ENCODE results near the gene HCST.

The HCST gene

DNA sequence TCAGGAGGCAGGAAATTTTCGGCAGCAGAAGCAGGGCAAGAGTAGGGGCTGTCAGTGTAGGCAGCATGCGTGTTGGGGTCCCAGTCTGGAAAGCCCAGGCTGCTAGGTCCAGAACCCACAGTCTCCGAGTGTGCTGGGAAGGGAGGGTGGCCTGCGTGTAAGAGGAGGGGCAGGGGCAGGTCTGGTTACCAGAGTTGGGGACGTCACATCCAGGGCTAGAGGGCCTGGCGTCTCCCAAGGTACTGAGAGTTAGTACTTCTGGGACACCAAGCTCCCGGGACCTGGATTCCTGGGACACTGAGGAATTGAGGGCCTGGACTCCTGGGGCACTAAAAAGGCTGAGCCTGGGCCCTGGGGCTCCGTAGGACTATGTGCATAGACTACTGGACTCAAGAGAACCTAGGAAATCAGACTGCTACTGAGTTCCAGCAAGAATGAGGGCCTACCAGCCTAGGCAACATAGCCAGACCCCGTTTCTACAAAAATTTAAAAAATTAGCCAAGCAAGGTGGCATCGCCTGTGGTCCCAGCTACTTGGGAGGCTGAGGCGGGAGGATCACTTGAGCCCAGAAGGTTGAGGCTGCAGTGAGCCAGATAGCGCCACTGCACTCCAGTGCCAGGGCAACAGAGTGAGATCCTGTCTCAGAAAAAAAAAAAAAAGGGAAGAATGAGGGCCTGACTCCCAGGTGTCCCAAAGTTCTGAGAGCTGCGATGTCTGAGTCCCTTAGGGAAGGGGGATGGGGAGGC is 4.5 kb upstream of the HCST start:
- H3K9me3 ChIP-seq (ENCODE audit: control insufficient read depth, insufficient read depth, low read length) = no peaks in the 10 kb centered on the region
- no peak overlapping the region for H3K9ac ChIP-seq (ENCODE audit: low read depth, low read length)
- peaks cover 5% of the 10 kb centered on the region for H3K4me1 ChIP-seq (ENCODE audit: control insufficient read depth, insufficient read depth, low read length)
- peaks cover 3% of the 10 kb centered on the region for H3K27me3 ChIP-seq (ENCODE audit: control insufficient read depth, insufficient read depth, low read length)
- no peak overlapping the region for H3K4me3 ChIP-seq (ENCODE audit: low read depth, low read length)
- H3K36me3 ChIP-seq (ENCODE audit: control insufficient read depth, insufficient read depth, low read length) = peaks cover 27% of the 10 kb centered on the region

DNA sequence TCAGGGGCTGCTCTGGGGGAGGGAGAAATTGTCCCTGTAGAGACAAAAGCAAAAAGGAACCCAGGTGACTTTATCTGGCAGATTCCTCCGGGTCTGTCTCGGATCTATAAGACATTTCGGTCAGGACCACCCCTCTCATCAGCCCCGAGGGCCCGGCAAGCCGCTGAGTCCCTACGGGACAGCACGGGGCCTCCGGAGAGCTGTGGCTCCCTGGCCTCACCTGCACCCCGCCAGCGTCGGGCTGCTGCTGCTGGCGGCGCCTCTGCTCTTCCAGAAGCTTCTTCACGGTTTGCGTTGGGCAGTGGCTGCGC is 3.9 kb upstream of the HCST start:
- peak overlapping the region; percentile 47 for H3K9ac ChIP-seq (ENCODE audit: low read depth, low read length)

DNA sequence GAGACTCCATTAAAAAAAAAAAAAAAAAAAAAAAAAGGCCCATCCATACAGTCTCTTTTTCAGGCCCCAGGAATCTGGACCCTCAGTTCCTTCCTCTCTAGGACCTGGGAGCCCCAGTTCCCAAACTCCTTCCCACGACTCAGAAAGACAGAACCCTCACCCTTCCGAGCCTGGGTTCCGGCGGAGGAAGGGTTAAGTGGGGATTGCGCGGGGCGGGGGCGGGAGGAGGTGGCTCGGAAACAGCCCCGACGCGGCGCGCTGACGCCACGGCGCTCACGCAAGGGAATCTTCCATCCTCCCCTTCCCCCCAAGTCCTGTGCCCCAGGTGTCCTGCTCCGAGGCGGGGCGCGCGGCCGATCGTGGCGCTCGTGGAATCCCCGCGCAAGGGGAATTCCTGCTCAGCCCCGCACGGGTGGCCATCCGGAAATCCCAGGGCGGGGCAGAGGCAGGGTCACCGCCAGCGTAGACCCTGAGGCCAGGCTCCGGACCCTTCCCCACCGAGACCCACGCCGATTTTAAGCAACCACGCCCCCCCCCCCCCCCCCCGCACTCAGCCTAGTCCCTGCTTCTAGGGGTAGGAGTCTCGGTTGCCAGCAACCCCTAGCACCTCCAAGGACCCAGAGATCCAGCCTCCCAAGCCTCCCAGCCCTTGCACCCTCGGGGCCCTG is 2.6 kb upstream of the HCST start:
- Histone ChIP-seq H3K36me3 (ENCODE audit: control insufficient read depth, insufficient read depth, low read length) (peaks cover 24% of the 10 kb centered on the region), H3K9ac (ENCODE audit: low read depth, low read length) (peak overlapping the region; percentile 88), H3K9me3 (ENCODE audit: control insufficient read depth, insufficient read depth, low read length) (no peaks in the 10 kb centered on the region), H3K27me3 (ENCODE audit: control insufficient read depth, insufficient read depth, low read length) (peaks cover 3% of the 10 kb centered on the region), H3K4me3 (ENCODE audit: low read depth, low read length) (peak overlapping the region; percentile 91), H3K4me1 (ENCODE audit: control insufficient read depth, insufficient read depth, low read length) (peaks cover 5% of the 10 kb centered on the region)

More for the DNA sequence above, 3.9 kb upstream of the HCST start:
- H3K4me3 ChIP-seq (ENCODE audit: low read depth, low read length) = peak overlapping the region; percentile 91
- peaks cover 5% of the 10 kb centered on the region for H3K4me1 ChIP-seq (ENCODE audit: control insufficient read depth, insufficient read depth, low read length)
- peaks cover 27% of the 10 kb centered on the region for H3K36me3 ChIP-seq (ENCODE audit: control insufficient read depth, insufficient read depth, low read length)
- no peaks in the 10 kb centered on the region for H3K9me3 ChIP-seq (ENCODE audit: control insufficient read depth, insufficient read depth, low read length)
- peaks cover 3% of the 10 kb centered on the region for H3K27me3 ChIP-seq (ENCODE audit: control insufficient read depth, insufficient read depth, low read length)

DNA sequence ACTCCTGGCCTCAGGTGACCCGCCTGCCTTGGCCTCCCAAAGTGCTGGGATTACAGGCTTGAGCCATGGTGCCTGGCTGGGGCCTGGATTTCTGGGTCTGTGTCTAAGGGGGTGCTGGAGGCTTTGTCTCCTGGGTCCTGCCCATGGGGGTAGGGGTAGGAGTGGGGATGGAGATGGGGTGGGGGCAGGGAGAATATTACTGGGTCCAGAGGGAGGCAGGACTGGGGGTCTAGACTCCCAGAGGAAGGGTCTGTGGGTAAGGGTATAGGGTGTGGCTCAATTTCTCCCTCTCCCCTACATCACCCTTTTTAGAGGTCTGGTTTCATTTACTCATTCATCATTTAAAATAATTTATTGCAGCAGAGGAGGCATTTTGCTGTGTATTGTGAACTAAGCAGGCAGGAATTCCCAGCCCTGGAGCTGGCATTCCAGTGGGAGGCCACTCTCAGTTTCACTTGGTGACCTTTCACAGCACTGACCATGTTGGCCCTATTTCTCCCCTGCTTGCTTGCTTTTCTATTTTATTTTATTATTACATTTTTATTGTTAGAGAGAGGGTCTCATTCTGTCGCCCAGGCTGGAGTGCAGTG is 1.2 kb upstream of the HCST start:
- Histone ChIP-seq H3K36me3 (ENCODE audit: control insufficient read depth, insufficient read depth, low read length) (peaks cover 19% of the 10 kb centered on the region), H3K9ac (ENCODE audit: low read depth, low read length) (no peak overlapping the region), H3K4me3 (ENCODE audit: low read depth, low read length) (peak overlapping the region; percentile 91), H3K27me3 (ENCODE audit: control insufficient read depth, insufficient read depth, low read length) (peaks cover 3% of the 10 kb centered on the region), H3K9me3 (ENCODE audit: control insufficient read depth, insufficient read depth, low read length) (no peaks in the 10 kb centered on the region), H3K4me1 (ENCODE audit: control insufficient read depth, insufficient read depth, low read length) (peaks cover 5% of the 10 kb centered on the region)

DNA sequence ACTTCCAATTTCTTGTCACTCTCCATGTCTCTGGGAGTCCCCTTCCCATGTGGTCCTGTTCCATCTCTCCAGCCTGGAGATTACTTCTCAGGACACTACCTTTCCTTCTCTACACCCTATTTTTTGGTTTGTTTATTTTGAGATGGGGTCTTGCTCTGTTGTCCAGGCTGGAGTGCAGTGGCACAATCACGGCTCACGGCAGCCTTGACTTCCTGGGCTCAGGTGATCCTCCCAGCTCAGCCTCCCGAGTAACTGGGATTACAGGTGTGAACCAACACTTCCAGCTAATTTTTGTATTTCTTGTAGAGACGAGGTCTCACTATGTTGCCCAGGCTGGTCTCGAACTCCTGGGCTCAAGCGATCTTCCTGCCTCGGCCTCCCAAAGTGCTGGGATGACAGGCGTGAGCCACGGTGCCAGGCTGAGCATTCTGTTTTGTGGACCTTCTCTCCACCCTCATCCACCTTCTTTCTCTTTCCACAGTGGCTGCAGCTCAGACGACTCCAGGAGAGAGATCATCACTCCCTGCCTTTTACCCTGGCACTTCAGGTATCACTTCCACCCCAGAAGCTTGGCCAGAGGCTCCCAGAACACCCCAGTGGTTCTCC is 644 bp downstream of the HCST start:
- no peak overlapping the region for H3K9ac ChIP-seq (ENCODE audit: low read depth, low read length)
- no peaks in the 10 kb centered on the region for H3K9me3 ChIP-seq (ENCODE audit: control insufficient read depth, insufficient read depth, low read length)
- peaks cover 12% of the 10 kb centered on the region for H3K4me1 ChIP-seq (ENCODE audit: control insufficient read depth, insufficient read depth, low read length)
- peaks cover 5% of the 10 kb centered on the region for H3K36me3 ChIP-seq (ENCODE audit: control insufficient read depth, insufficient read depth, low read length)
- H3K27me3 ChIP-seq (ENCODE audit: control insufficient read depth, insufficient read depth, low read length) = peaks cover 3% of the 10 kb centered on the region
- H3K4me3 ChIP-seq (ENCODE audit: low read depth, low read length) = peak overlapping the region; percentile 66

DNA sequence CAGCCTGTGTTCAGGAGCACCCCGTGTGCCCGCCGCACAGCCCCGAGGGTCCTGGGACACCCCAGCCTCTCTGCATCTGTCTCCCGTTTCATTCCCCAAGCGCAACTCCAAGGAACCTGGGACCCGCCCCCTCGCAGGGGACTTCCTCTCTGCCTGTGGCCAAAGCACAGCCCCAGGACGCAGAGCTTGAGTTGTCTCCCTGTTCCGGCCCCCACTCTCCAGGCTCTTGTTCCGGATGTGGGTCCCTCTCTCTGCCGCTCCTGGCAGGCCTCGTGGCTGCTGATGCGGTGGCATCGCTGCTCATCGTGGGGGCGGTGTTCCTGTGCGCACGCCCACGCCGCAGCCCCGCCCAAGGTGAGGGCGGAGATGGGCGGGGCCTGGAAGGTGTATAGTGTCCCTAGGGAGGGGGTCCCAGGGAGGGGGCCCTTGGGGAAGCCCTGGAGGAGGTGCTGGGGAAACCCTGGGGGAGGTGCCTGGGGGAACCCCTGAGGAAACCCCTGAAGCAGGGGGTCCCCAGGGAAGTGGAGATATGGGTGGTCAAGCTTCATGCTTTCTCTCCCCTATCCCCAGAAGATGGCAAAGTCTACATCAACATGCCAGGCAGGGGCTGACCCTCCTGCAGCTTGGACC is 1.3 kb downstream of the HCST start:
- peaks cover 4% of the 10 kb centered on the region for H3K36me3 ChIP-seq (ENCODE audit: control insufficient read depth, insufficient read depth, low read length)
- peaks cover 12% of the 10 kb centered on the region for H3K4me1 ChIP-seq (ENCODE audit: control insufficient read depth, insufficient read depth, low read length)
- H3K4me3 ChIP-seq (ENCODE audit: low read depth, low read length) = peak overlapping the region; percentile 66
- no peak overlapping the region for H3K9ac ChIP-seq (ENCODE audit: low read depth, low read length)
- peaks cover 3% of the 10 kb centered on the region for H3K27me3 ChIP-seq (ENCODE audit: control insufficient read depth, insufficient read depth, low read length)
- H3K9me3 ChIP-seq (ENCODE audit: control insufficient read depth, insufficient read depth, low read length) = no peaks in the 10 kb centered on the region

DNA sequence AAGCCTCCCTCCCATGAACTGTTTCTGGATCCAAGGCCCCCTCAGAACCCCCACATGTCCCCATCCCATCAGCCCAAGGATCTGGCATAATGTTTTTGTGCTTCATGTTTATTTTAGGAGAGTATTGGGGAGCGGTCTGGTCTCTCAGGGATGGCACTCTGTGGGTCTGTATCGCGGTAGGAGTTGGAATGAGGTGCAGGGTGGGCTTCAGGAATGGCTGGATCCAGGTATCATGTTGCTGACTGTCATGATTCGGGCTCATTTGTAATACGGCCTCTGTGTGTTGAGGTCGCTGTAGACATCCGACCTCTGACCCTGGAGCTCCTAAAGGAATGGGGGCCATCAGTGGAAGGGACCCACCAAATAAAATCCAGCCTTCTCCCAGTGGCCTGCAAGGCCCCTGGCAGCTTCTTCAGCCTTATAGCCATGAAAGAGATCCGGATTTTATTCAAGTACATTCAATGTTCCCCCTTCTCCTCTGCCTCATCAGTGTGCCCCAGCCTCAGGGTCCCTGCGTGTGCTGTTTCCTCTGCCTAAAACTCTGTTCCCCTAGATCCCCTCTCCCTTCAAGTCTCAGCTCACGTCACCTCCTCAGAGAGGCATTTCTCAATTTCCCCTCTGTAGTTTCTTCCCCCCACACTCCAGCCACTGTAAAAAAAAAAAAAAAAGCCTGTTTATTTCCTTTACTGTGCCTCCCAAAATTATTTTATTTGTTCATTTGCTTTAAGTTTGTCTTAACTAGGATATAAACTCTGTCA is 2.2 kb downstream of the HCST start:
- Histone ChIP-seq H3K4me1 (ENCODE audit: control insufficient read depth, insufficient read depth, low read length) (peaks cover 12% of the 10 kb centered on the region), H3K4me3 (ENCODE audit: low read depth, low read length) (no peak overlapping the region), H3K9ac (ENCODE audit: low read depth, low read length) (no peak overlapping the region)

DNA sequence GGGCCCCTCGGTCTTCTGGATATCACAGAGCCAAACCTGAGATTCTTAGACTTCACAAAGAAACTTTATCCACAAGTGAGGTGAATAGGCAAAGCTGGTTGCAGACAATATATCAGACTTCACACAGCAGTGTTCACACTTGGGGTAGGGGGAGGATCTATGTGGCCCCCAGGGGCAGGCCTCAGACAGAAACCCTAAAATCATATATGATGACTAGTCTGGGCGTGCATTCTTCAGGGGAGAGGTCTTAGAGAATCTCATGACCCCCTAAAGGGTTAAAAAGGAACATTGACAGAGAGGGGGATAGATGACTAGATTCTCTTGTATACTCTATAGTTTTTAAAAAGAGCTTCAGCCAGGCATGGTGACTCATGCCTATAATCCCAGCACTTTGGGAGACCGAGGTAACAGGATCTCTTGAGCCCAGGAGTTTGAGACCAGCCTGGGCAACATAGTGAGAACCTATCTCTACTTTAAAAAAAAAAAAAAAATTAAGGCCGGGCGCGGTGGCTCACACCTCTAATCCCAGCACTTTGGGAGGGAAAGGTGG is 2.9 kb downstream of the HCST start:
- H3K4me3 ChIP-seq (ENCODE audit: low read depth, low read length) = no peak overlapping the region
- H3K4me1 ChIP-seq (ENCODE audit: control insufficient read depth, insufficient read depth, low read length) = peaks cover 12% of the 10 kb centered on the region
- H3K9me3 ChIP-seq (ENCODE audit: control insufficient read depth, insufficient read depth, low read length) = no peaks in the 10 kb centered on the region
- peaks cover 3% of the 10 kb centered on the region for H3K27me3 ChIP-seq (ENCODE audit: control insufficient read depth, insufficient read depth, low read length)
- H3K36me3 ChIP-seq (ENCODE audit: control insufficient read depth, insufficient read depth, low read length) = peaks cover under 1% of the 10 kb centered on the region
- H3K9ac ChIP-seq (ENCODE audit: low read depth, low read length) = no peak overlapping the region

More for the DNA sequence above, 2.2 kb downstream of the HCST start:
- Histone ChIP-seq H3K36me3 (ENCODE audit: control insufficient read depth, insufficient read depth, low read length) (peaks cover 4% of the 10 kb centered on the region), H3K9me3 (ENCODE audit: control insufficient read depth, insufficient read depth, low read length) (no peaks in the 10 kb centered on the region), H3K27me3 (ENCODE audit: control insufficient read depth, insufficient read depth, low read length) (peaks cover 3% of the 10 kb centered on the region)

DNA sequence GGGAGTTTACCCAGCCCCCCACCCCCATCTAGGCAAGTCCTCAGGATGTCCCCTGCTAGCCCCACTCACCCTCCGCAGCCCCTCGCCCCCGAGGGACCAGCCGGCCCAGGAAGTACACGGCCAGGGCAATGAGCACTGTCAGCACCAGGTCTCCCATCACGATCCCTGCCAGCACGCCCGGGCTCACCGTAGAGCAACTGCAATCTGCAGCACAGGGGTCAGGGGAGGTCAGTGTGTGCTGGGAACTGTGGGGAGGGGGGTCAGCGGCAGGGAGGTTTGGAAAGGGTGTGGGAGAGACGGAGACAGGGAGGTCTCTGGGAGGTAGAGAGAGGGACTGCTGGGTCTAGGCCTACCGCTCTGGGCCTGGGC is 5.0 kb downstream of the HCST start:
- Histone ChIP-seq H3K36me3 (ENCODE audit: control insufficient read depth, insufficient read depth, low read length) (no peaks in the 10 kb centered on the region), H3K4me3 (ENCODE audit: low read depth, low read length) (no peak overlapping the region), H3K4me1 (ENCODE audit: control insufficient read depth, insufficient read depth, low read length) (peaks cover 7% of the 10 kb centered on the region), H3K27me3 (ENCODE audit: control insufficient read depth, insufficient read depth, low read length) (no peaks in the 10 kb centered on the region), H3K9ac (ENCODE audit: low read depth, low read length) (no peak overlapping the region), H3K9me3 (ENCODE audit: control insufficient read depth, insufficient read depth, low read length) (no peaks in the 10 kb centered on the region)

DNA sequence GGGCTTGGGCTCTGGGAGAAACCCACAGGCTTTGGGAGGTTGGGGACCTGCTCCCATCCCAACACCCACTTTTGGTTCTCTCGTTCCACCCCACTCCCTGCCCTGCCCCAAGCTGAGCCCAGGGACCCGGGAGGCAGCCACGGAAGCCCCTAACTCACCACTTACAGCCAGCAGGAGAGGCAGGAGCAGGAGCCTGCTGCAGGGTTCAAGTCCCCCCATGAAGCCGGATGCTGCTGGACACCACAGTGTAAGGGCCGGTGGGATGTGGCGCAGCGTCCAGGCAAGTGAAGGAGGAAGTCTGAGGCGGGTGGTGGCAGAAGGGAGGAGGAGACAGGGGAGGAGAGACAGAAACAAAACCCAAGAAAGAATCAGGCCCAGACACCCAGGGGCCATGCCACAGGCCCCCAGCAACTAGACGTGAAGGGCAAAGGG is 5.7 kb downstream of the HCST start, which contains the start of gene TYROBP:
Gene TYROBP (minus strand): TSS at position 286 of the 432 bp plus-strand sequence. CDS start 67 bp downstream, at position 219.
- no peak within 1 kb of the TSS for H3K9ac ChIP-seq (ENCODE audit: low read depth, low read length)
- no peaks in the 10 kb centered on the region for H3K27me3 ChIP-seq (ENCODE audit: control insufficient read depth, insufficient read depth, low read length)
- no peaks in the 10 kb centered on the region for H3K9me3 ChIP-seq (ENCODE audit: control insufficient read depth, insufficient read depth, low read length)
- no peak within 1 kb of the TSS for H3K4me3 ChIP-seq (ENCODE audit: low read depth, low read length)
- no peaks in the 10 kb centered on the region for H3K36me3 ChIP-seq (ENCODE audit: control insufficient read depth, insufficient read depth, low read length)
- peaks cover 7% of the 10 kb centered on the region for H3K4me1 ChIP-seq (ENCODE audit: control insufficient read depth, insufficient read depth, low read length)
